ENCODE data around the gene ABCD1. TPM values are rescaled to one million over a fixed set of nuclear protein-coding genes. Genes with fewer than 3 reads are reported as not detected.

ABCD1 gene
- total RNA-seq, 1 experiment from 2014 or later, result 86.6 TPM

- intact Hi-C loops (cut with micrococcal nuclease; ENCODE audit: unreplicated experiment), result no loop called here
- DNase-seq (ENCODE audit: low read depth, low spot score), result no peak
- BruUV-seq (replicated peaks), result no TSS peak
- in situ Hi-C loops (cut with HindIII; ENCODE audit: low pct_unique_long_range_greater_than_20kb, low sequenced_read_pairs), result no loop called here
- H3K27ac ChIP-seq (ENCODE audit: low read length), result 0 out of 2 replicates have a peak overlapping the region, but pooled peaks have one; percentile 23
- H3K4me1 ChIP-seq (ENCODE audit: control insufficient read depth, insufficient read depth, low read length), result peaks cover 16% of the 10 kb centered on the region
- H3K4me3 ChIP-seq (ENCODE audit: low read depth in 2 of 2, low read length in 2 of 2), result no peak overlapping the region
- ATAC-seq, result peak; percentile 19
- CTCF ChIA-PET, result interaction anchor here (0.7 kb wide), 1 partner anchor 23 kb away, joined by 3 read pairs; no protein-coding TSS in a partner anchor
- H3K36me3 ChIP-seq (ENCODE audit: control insufficient read depth, insufficient read depth, low read length), result no peaks in the 10 kb centered on the region
- TF ChIP-seq TCF7L2 (IDR thresholded peaks at IDR 0.05; ENCODE audit: low read depth, low read length) (no peak), SIN3A (IDR thresholded peaks at IDR 0.05; ENCODE audit: borderline replicate concordance, insufficient read depth, low read depth, low read length) (no peak), POLR2AphosphoS5 (IDR thresholded peaks at IDR 0.05; ENCODE audit: low read depth, low read length) (no peak), REST (IDR thresholded peaks at IDR 0.05; ENCODE audit: insufficient read depth in 1 of 2, low read depth in 2 of 2, low read length in 1 of 2) (no peak)
- TF ChIP-seq, protein P1, sequence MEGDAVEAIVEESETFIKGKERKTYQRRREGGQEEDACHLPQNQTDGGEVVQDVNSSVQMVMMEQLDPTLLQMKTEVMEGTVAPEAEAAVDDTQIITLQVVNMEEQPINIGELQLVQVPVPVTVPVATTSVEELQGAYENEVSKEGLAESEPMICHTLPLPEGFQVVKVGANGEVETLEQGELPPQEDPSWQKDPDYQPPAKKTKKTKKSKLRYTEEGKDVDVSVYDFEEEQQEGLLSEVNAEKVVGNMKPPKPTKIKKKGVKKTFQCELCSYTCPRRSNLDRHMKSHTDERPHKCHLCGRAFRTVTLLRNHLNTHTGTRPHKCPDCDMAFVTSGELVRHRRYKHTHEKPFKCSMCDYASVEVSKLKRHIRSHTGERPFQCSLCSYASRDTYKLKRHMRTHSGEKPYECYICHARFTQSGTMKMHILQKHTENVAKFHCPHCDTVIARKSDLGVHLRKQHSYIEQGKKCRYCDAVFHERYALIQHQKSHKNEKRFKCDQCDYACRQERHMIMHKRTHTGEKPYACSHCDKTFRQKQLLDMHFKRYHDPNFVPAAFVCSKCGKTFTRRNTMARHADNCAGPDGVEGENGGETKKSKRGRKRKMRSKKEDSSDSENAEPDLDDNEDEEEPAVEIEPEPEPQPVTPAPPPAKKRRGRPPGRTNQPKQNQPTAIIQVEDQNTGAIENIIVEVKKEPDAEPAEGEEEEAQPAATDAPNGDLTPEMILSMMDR (IDR thresholded peaks at IDR 0.05), result no peak
- no peaks in the 10 kb centered on the region for H3K27me3 ChIP-seq (ENCODE audit: control insufficient read depth, insufficient read depth, low read length)
- H3K9me3 ChIP-seq (ENCODE audit: control insufficient read depth, insufficient read depth, low read depth, low read length), result no peaks in the 10 kb centered on the region
- POLR2A ChIA-PET, result no interaction called here
These were observed 56.9 kb downstream of the ABCD1 start for GRCh38 chrX:153781428-153782047.

DNA sequence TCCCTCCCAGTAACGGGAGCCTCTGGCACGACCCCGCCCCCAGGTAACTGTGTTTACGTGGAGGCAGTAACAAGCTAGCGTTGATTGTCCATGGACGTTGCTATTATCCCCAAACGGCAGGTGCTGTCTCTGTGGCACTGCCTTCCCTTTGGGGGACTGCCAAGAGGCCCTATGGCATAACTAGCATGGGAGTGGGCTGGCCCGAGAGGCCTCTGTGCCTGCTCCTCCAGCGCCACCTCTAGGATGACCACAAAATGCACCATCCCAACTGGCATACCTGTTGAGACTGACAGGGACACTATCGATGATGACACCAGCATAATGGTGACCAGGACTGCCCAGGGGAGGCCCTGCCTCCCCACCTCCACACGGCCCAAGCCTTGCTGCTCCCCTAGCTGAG lies 57.7 kb downstream of the ABCD1 start:
- H3K27ac ChIP-seq (ENCODE audit: low read length), result no peak overlapping the region
- ChIA-PET CTCF (interaction anchor here (0.6 kb wide), 1 partner anchor 130 kb away, joined by 4 read pairs; no protein-coding TSS in a partner anchor), POLR2A (no interaction called here)
- no peak overlapping the region for H3K4me3 ChIP-seq (ENCODE audit: low read depth in 2 of 2, low read length in 2 of 2)
- peaks cover 16% of the 10 kb centered on the region for H3K4me1 ChIP-seq (ENCODE audit: control insufficient read depth, insufficient read depth, low read length)
- no peak for DNase-seq (ENCODE audit: low read depth, low spot score)
- in situ Hi-C loops (cut with HindIII; ENCODE audit: low pct_unique_long_range_greater_than_20kb, low sequenced_read_pairs) (no loop called here), intact Hi-C loops (cut with micrococcal nuclease; ENCODE audit: unreplicated experiment) (no loop called here)
- no peaks in the 10 kb centered on the region for H3K9me3 ChIP-seq (ENCODE audit: control insufficient read depth, insufficient read depth, low read depth, low read length)
- TF ChIP-seq SIN3A (IDR thresholded peaks at IDR 0.05; ENCODE audit: borderline replicate concordance, insufficient read depth, low read depth, low read length) (no peak), POLR2AphosphoS5 (IDR thresholded peaks at IDR 0.05; ENCODE audit: low read depth, low read length) (no peak; the same call in 1 of the 2 replicates), REST (IDR thresholded peaks at IDR 0.05; ENCODE audit: insufficient read depth in 1 of 2, low read depth in 2 of 2, low read length in 1 of 2) (no peak), TCF7L2 (IDR thresholded peaks at IDR 0.05; ENCODE audit: low read depth, low read length) (no peak)
- TF ChIP-seq, protein P1 (IDR thresholded peaks at IDR 0.05), result no peak
- no peaks in the 10 kb centered on the region for H3K36me3 ChIP-seq (ENCODE audit: control insufficient read depth, insufficient read depth, low read length)
- BruUV-seq (replicated peaks), result no TSS peak
- H3K27me3 ChIP-seq (ENCODE audit: control insufficient read depth, insufficient read depth, low read length), result no peaks in the 10 kb centered on the region
- no peak for ATAC-seq

All from Panc1 (cell line).